Type B pancreatic cell (in vitro differentiated cells): Measurements from ENCODE around the gene WNK1. TPM values are rescaled to one million over a fixed set of nuclear protein-coding genes. Genes with fewer than 3 reads are reported as not detected.

Source experiments
- DNase-seq: peaks from one replicate; pipeline ENCODE4 v3.0.0; 2021; ENCODE audit warnings: mixed read lengths; ENCODE audit not compliant: unreplicated experiment; ENCODE audit errors: extremely low spot score
- H3K27ac Mint-ChIP-seq: 2 replicates; pipeline ENCODE4 v1.8.0; 2021; ENCODE audit warnings: mild to moderate bottlenecking, mixed read lengths
- H3K27me3 Mint-ChIP-seq: 2 replicates; pipeline ENCODE4 v1.8.0; 2021; ENCODE audit warnings: mixed read lengths
- H3K36me3 Mint-ChIP-seq: 2 replicates; pipeline ENCODE4 v1.8.0; 2021; ENCODE audit warnings: mixed read lengths
- H3K4me1 Mint-ChIP-seq: one replicate; pipeline ENCODE4 v1.8.0; 2021; ENCODE audit warnings: mixed read lengths; ENCODE audit not compliant: unreplicated experiment
- H3K4me3 Mint-ChIP-seq: 2 replicates; pipeline ENCODE4 v1.8.0; 2021; ENCODE audit warnings: mild to moderate bottlenecking, mixed read lengths
- H3K9me3 Mint-ChIP-seq: 2 replicates; pipeline ENCODE4 v1.8.0; 2021; ENCODE audit warnings: mixed read lengths
- CTCF ChIP-seq: fragments of 200-600 bp; sonication (generic); conservative IDR thresholded peaks from 2 replicates; pipeline ENCODE4 v1.5.0; 2021; ENCODE audit warnings: antibody characterized with exemption, mild to moderate bottlenecking
- total RNA-seq: library from RNA; stranded (reverse); gene quantifications from 2 replicates; pipeline ENCODE4 v1.2.1, GENCODE V29; 2021; ENCODE audit warnings: low replicate concordance

Gene WNK1
- total RNA-seq, 1 donor from 2014 or later, result 132 TPM

DNA sequence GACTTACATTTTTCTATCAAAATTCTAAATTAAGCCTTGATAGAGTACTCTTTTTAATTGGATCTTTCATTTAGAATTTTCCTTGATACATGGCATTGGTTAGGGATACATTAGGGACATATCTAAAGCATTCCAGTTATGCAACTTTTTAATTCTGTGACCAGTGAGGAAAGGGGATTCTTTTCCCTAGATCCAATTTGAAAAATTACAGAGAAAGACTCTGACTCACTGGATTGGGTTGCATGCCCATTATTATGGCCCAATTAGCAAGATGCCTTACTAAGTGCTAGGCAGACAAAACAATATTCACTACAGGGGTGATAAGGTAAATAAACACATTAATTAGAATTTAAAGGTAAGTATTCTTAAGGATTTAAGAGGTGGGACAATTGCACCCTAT, 202.4 kb downstream of the WNK1 start:
- DNase-seq, result no peak
- H3K4me3 Mint-ChIP-seq, result no peak overlapping the region
- no peak for TF ChIP-seq CTCF
- H3K36me3 Mint-ChIP-seq, result no peaks in the 10 kb centered on the region
- H3K4me1 Mint-ChIP-seq, result no peaks in the 10 kb centered on the region
- no peaks in the 10 kb centered on the region for H3K9me3 Mint-ChIP-seq
- H3K27ac Mint-ChIP-seq, result no peak overlapping the region
- no peaks in the 10 kb centered on the region for H3K27me3 Mint-ChIP-seq

GRCh38 chr12:955939-956338, 203.6 kb downstream of the WNK1 start:
- peaks cover 3% of the 10 kb centered on the region for H3K36me3 Mint-ChIP-seq
- no peaks in the 10 kb centered on the region for H3K27me3 Mint-ChIP-seq
- no peak for TF ChIP-seq CTCF

DNA sequence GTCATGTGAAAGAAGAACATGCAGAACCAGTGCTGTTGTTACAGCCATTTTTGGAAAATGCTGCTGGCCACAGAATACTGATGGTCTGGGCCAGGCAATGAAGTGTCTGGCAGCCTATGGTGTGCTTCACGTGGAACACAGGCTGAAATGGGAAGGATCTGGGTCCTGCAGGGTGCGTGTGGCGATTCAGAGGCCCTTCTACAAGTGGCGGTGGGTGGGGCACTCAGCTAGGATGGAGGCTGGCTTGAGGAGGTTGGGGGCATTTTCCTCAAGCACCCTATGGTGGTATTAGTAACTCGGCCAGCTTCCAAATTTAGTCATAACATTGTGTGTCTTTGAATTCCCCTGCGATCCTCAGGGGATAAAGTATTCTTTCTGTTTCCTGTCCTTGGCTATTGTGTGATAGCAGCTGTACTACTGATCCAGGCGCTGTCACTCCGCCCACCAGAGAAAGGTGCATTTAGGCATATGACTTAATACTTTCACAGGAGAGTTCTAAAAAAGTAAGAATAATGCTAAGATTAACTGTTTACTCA, 206.3 kb downstream of the WNK1 start:
- DNase-seq, result no peak
- no peaks in the 10 kb centered on the region for H3K4me1 Mint-ChIP-seq
- no peak for TF ChIP-seq CTCF

More at GRCh38 chr12:955939-956338, 203.6 kb downstream of the WNK1 start:
- no peaks in the 10 kb centered on the region for H3K4me1 Mint-ChIP-seq
- H3K9me3 Mint-ChIP-seq, result no peaks in the 10 kb centered on the region
- no peak overlapping the region for H3K4me3 Mint-ChIP-seq
- DNase-seq, result no peak
- no peak overlapping the region for H3K27ac Mint-ChIP-seq

More for the DNA sequence above, 206.3 kb downstream of the WNK1 start:
- Mint-ChIP-seq H3K36me3 (peaks cover 4% of the 10 kb centered on the region), H3K4me3 (no peak overlapping the region), H3K27ac (no peak overlapping the region), H3K27me3 (no peaks in the 10 kb centered on the region), H3K9me3 (peaks cover under 1% of the 10 kb centered on the region)

Other genes with a start within 250 kb of the WNK1 start
- 1.2 TPM in 1 of 2 replicates, not detected in the other for gene NINJ2, start 89.1 kb upstream of the WNK1 start, total RNA-seq
- gene RAD52, start 197.1 kb downstream of the WNK1 start, total RNA-seq, result 28.3 and 32.8 TPM in 2 replicates
- 62.8 and 83.5 TPM in 2 replicates for gene ERC1, start 238.6 kb downstream of the WNK1 start, total RNA-seq